Neural crest cell (in vitro differentiated cells): ENCODE results near the gene ATRX. TPM values are rescaled to one million over a fixed set of nuclear protein-coding genes. Genes with fewer than 3 reads are reported as not detected.
"Not testable (repeated sequence)": the region's sequence is repeated elsewhere in the genome, so short reads cannot be mapped to it uniquely, and the experiment has no call there.

Source experiments
- DNase-seq: peaks from one replicate; pipeline ENCODE4 v3.0.0; 2021; ENCODE audit warnings: low read depth, mixed read lengths, low spot score
- H3K27ac Mint-ChIP-seq: one replicate; pipeline ENCODE4 v1.8.0; 2021; ENCODE audit warnings: mild to moderate bottlenecking, mixed read lengths; ENCODE audit not compliant: unreplicated experiment
- H3K27me3 Mint-ChIP-seq: 2 replicates; pipeline ENCODE4 v1.8.0; 2021; ENCODE audit warnings: low read depth, mild to moderate bottlenecking, mixed read lengths
- H3K36me3 Mint-ChIP-seq: 2 replicates; pipeline ENCODE4 v1.8.0; 2021; ENCODE audit warnings: low read depth, mild to moderate bottlenecking, mixed read lengths
- H3K4me1 Mint-ChIP-seq: 2 replicates; pipeline ENCODE4 v1.8.0; 2021; ENCODE audit warnings: mixed read lengths
- H3K4me3 Mint-ChIP-seq: one replicate; pipeline ENCODE4 v1.8.0; 2021; ENCODE audit warnings: mild to moderate bottlenecking, mixed read lengths
- H3K9me3 Mint-ChIP-seq: 2 replicates; pipeline ENCODE4 v1.8.0; 2021; ENCODE audit warnings: mixed read lengths
- CTCF ChIP-seq: fragments of 200-600 bp; sonication (generic); conservative IDR thresholded peaks from 2 replicates; pipeline ENCODE4 v1.5.0; 2021; ENCODE audit warnings: antibody characterized with exemption, mild to moderate bottlenecking
- total RNA-seq: library from RNA; stranded (reverse); gene quantifications from 2 replicates; pipeline ENCODE4 v1.2.1, GENCODE V29; 2021

The ATRX gene
- total RNA-seq, 1 donor from 2014 or later, result 110 TPM

- TF ChIP-seq CTCF, result no peak
Observed at GRCh38 chrX:77742788-77743476, 43.1 kb downstream of the ATRX start.

GRCh38 chrX:77740376-77740905 is 45.6 kb downstream of the ATRX start:
- no peak for DNase-seq
- peaks cover 5% of the 10 kb centered on the region for H3K9me3 Mint-ChIP-seq
- H3K27ac Mint-ChIP-seq, result peak overlapping the region; percentile 85
- H3K27me3 Mint-ChIP-seq, result no peaks in the 10 kb centered on the region
- no peak overlapping the region for H3K4me3 Mint-ChIP-seq
- H3K36me3 Mint-ChIP-seq, result peaks cover 9% of the 10 kb centered on the region
- TF ChIP-seq CTCF, result no peak
- H3K4me1 Mint-ChIP-seq, result peaks cover 25% of the 10 kb centered on the region

More at GRCh38 chrX:77742788-77743476, 43.1 kb downstream of the ATRX start:
- Mint-ChIP-seq H3K4me1 (peaks cover 25% of the 10 kb centered on the region), H3K27me3 (no peaks in the 10 kb centered on the region), H3K9me3 (peaks cover 5% of the 10 kb centered on the region), H3K27ac (no peak overlapping the region), H3K4me3 (no peak overlapping the region), H3K36me3 (peaks cover 3% of the 10 kb centered on the region)
- no peak for DNase-seq

- Mint-ChIP-seq H3K9me3 (peaks cover 15% of the 10 kb centered on the region), H3K27me3 (no peaks in the 10 kb centered on the region), H3K4me3 (no peak overlapping the region), H3K27ac (no peak overlapping the region), H3K36me3 (peaks cover 14% of the 10 kb centered on the region), H3K4me1 (peaks cover 5% of the 10 kb centered on the region)
- no peak for TF ChIP-seq CTCF
- DNase-seq, result no peak
Observed at GRCh38 chrX:77733342-77733741, 52.7 kb downstream of the ATRX start.

GRCh38 chrX:77731821-77732419 is 54.1 kb downstream of the ATRX start:
- TF ChIP-seq CTCF, result no peak
- H3K36me3 Mint-ChIP-seq, result peaks cover 20% of the 10 kb centered on the region

GRCh38 chrX:77726095-77726494 is 59.9 kb downstream of the ATRX start:
- Mint-ChIP-seq H3K36me3 (peaks cover 33% of the 10 kb centered on the region), H3K9me3 (peaks cover 18% of the 10 kb centered on the region)
- not testable (repeated sequence) for H3K4me3 Mint-ChIP-seq, H3K4me1 Mint-ChIP-seq, H3K27ac Mint-ChIP-seq, DNase-seq, H3K27me3 Mint-ChIP-seq

More at GRCh38 chrX:77731821-77732419, 54.1 kb downstream of the ATRX start:
- H3K4me1 Mint-ChIP-seq, result peaks cover 5% of the 10 kb centered on the region
- peaks cover 16% of the 10 kb centered on the region for H3K9me3 Mint-ChIP-seq
- no peak overlapping the region for H3K4me3 Mint-ChIP-seq
- no peak for DNase-seq
- no peaks in the 10 kb centered on the region for H3K27me3 Mint-ChIP-seq
- H3K27ac Mint-ChIP-seq, result no peak overlapping the region

- no peak overlapping the region for H3K4me3 Mint-ChIP-seq
- no peak overlapping the region for H3K27ac Mint-ChIP-seq
- H3K4me1 Mint-ChIP-seq, result no peaks in the 10 kb centered on the region
- no peaks in the 10 kb centered on the region for H3K27me3 Mint-ChIP-seq
- TF ChIP-seq CTCF, result no peak
- DNase-seq, result no peak
- peaks cover 42% of the 10 kb centered on the region for H3K36me3 Mint-ChIP-seq
- peaks cover 21% of the 10 kb centered on the region for H3K9me3 Mint-ChIP-seq
Observed at GRCh38 chrX:77723681-77724080, 62.3 kb downstream of the ATRX start.
